Measurements from ENCODE around the gene WWOX.
"Not testable (repeated sequence)": the region's sequence is repeated elsewhere in the genome, so short reads cannot be mapped to it uniquely, and the experiment has no call there.

Gene WWOX

GRCh38 chr16:78099271-78100111, at the start of gene WWOX:
TSS of gene WWOX (plus strand) at chr16:78099654.
- DNase-seq = peak; percentile 87

GRCh38 chr16:78050734-78051400, 48.6 kb upstream of the WWOX start:
- no peak for DNase-seq

- peak; percentile 2 for DNase-seq
Measured at GRCh38 chr16:78057803-78058564, 41.5 kb upstream of the WWOX start.

- not testable (repeated sequence) for DNase-seq
Measured at GRCh38 chr16:78059806-78060205, 39.6 kb upstream of the WWOX start.

- DNase-seq = no peak
Measured at GRCh38 chr16:78060295-78060694, 39.2 kb upstream of the WWOX start.

- DNase-seq = no peak
Measured at GRCh38 chr16:78060809-78061208, 38.6 kb upstream of the WWOX start.

GRCh38 chr16:78065319-78065718, 34.1 kb upstream of the WWOX start:
- DNase-seq = no peak

GRCh38 chr16:78069913-78070312, 29.5 kb upstream of the WWOX start:
- DNase-seq = no peak

GRCh38 chr16:78072275-78072674, 27.2 kb upstream of the WWOX start:
- DNase-seq = no peak

- DNase-seq = no peak
Measured at GRCh38 chr16:78075800-78076199, 23.7 kb upstream of the WWOX start.

GRCh38 chr16:78081341-78081740, 18.1 kb upstream of the WWOX start:
- no peak for DNase-seq

GRCh38 chr16:78091419-78091818, 8.0 kb upstream of the WWOX start:
- no peak for DNase-seq

GRCh38 chr16:78092758-78093157, 6.7 kb upstream of the WWOX start:
- no peak for DNase-seq

GRCh38 chr16:78094166-78094565, 5.3 kb upstream of the WWOX start:
- DNase-seq = no peak

- no peak for DNase-seq
Measured at GRCh38 chr16:78094998-78095397, 4.5 kb upstream of the WWOX start.

- no peak for DNase-seq
Measured at GRCh38 chr16:78096386-78096785, 3.1 kb upstream of the WWOX start.

- DNase-seq = no peak
Measured at GRCh38 chr16:78097548-78097947, 1.9 kb upstream of the WWOX start.

- DNase-seq = no peak
Measured at GRCh38 chr16:78098087-78098486, 1.4 kb upstream of the WWOX start.

GRCh38 chr16:78098595-78099270, 721 bp upstream of the WWOX start:
- DNase-seq = no peak

- DNase-seq = no peak
Measured at GRCh38 chr16:78100112-78100467, 636 bp downstream of the WWOX start.

GRCh38 chr16:78102122-78102660, 2.7 kb downstream of the WWOX start:
- no peak for DNase-seq

- DNase-seq = no peak
Measured at GRCh38 chr16:78102865-78103264, 3.4 kb downstream of the WWOX start.

- peak; percentile 12 for DNase-seq
Measured at GRCh38 chr16:78105517-78105916, 6.1 kb downstream of the WWOX start.

Data from DMS79 (cell line).